T-helper 9 cell (primary cell): ENCODE data around the gene ALG5.

Source experiments
- DNase-seq: peaks from one replicate; pipeline ENCODE4 v3.0.0-alpha.2; 2020

ALG5 gene

GRCh38 chr13:36979361-36980050 is 19.6 kb downstream of the ALG5 start:
- DNase-seq, result no peak

GRCh38 chr13:36975172-36975571 is 24.0 kb downstream of the ALG5 start:
- DNase-seq, result no peak

GRCh38 chr13:36973621-36974295 is 25.4 kb downstream of the ALG5 start:
- no peak for DNase-seq

- no peak for DNase-seq
Measured at GRCh38 chr13:36973009-36973408, 26.1 kb downstream of the ALG5 start.

GRCh38 chr13:36966404-36966803 is 32.7 kb downstream of the ALG5 start:
- no peak for DNase-seq

- no peak for DNase-seq
Measured at GRCh38 chr13:36965767-36966166, 33.4 kb downstream of the ALG5 start.

GRCh38 chr13:36959456-36960116 is 39.6 kb downstream of the ALG5 start:
- no peak for DNase-seq

- no peak for DNase-seq
Measured at GRCh38 chr13:36954542-36954941, 44.6 kb downstream of the ALG5 start.

GRCh38 chr13:36950920-36951319 is 48.2 kb downstream of the ALG5 start:
- DNase-seq, result no peak

- no peak for DNase-seq
Measured at GRCh38 chr13:36950330-36950729, 48.8 kb downstream of the ALG5 start.

- DNase-seq, result no peak
Measured at GRCh38 chr13:36945078-36945477, 54.1 kb downstream of the ALG5 start.

GRCh38 chr13:36925603-36926002 is 73.5 kb downstream of the ALG5 start:
- no peak for DNase-seq

- DNase-seq, result no peak
Measured at GRCh38 chr13:36924001-36924400, 75.1 kb downstream of the ALG5 start.

GRCh38 chr13:36921631-36922301 is 77.4 kb downstream of the ALG5 start:
- DNase-seq, result no peak

GRCh38 chr13:36920616-36921185 is 78.4 kb downstream of the ALG5 start:
- DNase-seq, result no peak

- no peak for DNase-seq
Measured at GRCh38 chr13:36919833-36920615, 79.1 kb downstream of the ALG5 start, which contains the start of gene SMAD9. Gene SMAD9, minus strand, starts transcription at chr13:36920238. Its CDS starts 40,549 bp downstream, at chr13:36879689.

- no peak for DNase-seq
Measured at GRCh38 chr13:36919171-36919832, 79.8 kb downstream of the ALG5 start.

GRCh38 chr13:36918246-36919131 is 80.7 kb downstream of the ALG5 start:
- DNase-seq, result no peak

GRCh38 chr13:36917311-36917710 is 81.8 kb downstream of the ALG5 start:
- no peak for DNase-seq

- DNase-seq, result no peak
Measured at GRCh38 chr13:36915896-36916640, 83.1 kb downstream of the ALG5 start.
